Measurements from ENCODE around the gene NFU1. TPM values are rescaled to one million over a fixed set of nuclear protein-coding genes. Genes with fewer than 3 reads are reported as not detected.

Gene NFU1
- total and polyA plus RNA-seq, 2 of the 13 experiments (the other 11 are each of a cell fraction or from before 2014, with no cell fraction given) = 39.1 to 84.0 TPM

DNA sequence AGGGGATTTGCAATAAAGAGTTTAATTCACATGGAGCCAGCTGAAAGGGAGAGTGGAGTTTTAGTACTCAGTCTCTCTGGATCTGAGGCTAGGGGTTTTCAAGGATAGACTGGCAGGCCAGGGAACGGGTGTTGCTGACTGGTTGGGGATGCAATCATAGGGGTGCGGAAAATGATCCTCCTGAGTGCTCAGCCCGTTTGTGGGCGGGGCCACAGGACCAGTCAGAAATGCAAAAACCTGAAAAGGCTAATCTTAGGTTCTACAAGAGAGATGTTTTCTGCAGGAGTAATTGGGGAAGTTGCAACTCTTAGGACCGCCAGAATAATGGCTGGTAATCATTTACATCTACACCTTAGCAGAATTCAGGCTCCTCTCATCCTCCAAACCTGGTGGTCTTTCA lies 2.5 kb downstream of the NFU1 start:
- FAIRE-seq = no peak
- H3K4me1 ChIP-seq (ENCODE audit: insufficient read depth, low read length) = peaks cover 21% of the 10 kb centered on the region
- ChIA-PET CTCF (ENCODE audit: low intra/inter-chr PET ratio, low total read pairs) (no interaction called here), POLR2A (no interaction called here)
- no peak for ATAC-seq
- TF ChIP-seq, protein P1, sequence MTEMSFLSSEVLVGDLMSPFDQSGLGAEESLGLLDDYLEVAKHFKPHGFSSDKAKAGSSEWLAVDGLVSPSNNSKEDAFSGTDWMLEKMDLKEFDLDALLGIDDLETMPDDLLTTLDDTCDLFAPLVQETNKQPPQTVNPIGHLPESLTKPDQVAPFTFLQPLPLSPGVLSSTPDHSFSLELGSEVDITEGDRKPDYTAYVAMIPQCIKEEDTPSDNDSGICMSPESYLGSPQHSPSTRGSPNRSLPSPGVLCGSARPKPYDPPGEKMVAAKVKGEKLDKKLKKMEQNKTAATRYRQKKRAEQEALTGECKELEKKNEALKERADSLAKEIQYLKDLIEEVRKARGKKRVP (CRISPR knock-in tag; IDR thresholded peaks at IDR 0.05) = 0 out of 4 replicates have a peak, but pooled peaks of 1 of the 2 experiments have one; percentile 16
- TF ChIP-seq ZNF44 (CRISPR knock-in tag; IDR thresholded peaks at IDR 0.05) (no peak), ZBTB39 (CRISPR knock-in tag; IDR thresholded peaks at IDR 0.05) (no peak)
- TF ChIP-seq, protein P2, sequence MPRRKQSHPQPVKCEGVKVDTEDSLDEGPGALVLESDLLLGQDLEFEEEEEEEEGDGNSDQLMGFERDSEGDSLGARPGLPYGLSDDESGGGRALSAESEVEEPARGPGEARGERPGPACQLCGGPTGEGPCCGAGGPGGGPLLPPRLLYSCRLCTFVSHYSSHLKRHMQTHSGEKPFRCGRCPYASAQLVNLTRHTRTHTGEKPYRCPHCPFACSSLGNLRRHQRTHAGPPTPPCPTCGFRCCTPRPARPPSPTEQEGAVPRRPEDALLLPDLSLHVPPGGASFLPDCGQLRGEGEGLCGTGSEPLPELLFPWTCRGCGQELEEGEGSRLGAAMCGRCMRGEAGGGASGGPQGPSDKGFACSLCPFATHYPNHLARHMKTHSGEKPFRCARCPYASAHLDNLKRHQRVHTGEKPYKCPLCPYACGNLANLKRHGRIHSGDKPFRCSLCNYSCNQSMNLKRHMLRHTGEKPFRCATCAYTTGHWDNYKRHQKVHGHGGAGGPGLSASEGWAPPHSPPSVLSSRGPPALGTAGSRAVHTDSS (CRISPR knock-in tag; conservative IDR thresholded peaks at IDR 0.05) = no peak
- no TSS peak for BruUV-seq (replicated peaks)
- no peaks in the 10 kb centered on the region for H3K9me3 ChIP-seq (ENCODE audit: low read length)
- in situ Hi-C loops (cut with HindIII; ENCODE audit: extremely low pct_ligation_motif_present, low pct_unique_long_range_greater_than_20kb) = no loop called here
- H3K9ac ChIP-seq (ENCODE audit: insufficient read depth, low read depth, low read length) = no peak overlapping the region
- intact Hi-C loops (cut with micrococcal nuclease; ENCODE audit: unreplicated experiment) = loop anchor here (10.0 kb wide), 1 partner anchor 420 kb away; the partner anchor contains the start of gene ANTXR1
- no peak for DNase-seq (ENCODE audit: low spot score)
- no peak overlapping the region for H3K27ac ChIP-seq (ENCODE audit: extremely low read length, insufficient read depth, low read length)
- H3K36me3 ChIP-seq (replicated peaks in 1 of 2; ENCODE audit: control insufficient read depth in 1 of 2, insufficient read depth in 2 of 2, low read length in 2 of 2) = peaks cover 3 to 11% of the 10 kb centered on the region in 2 experiments; a peak in 3 of 5 replicates
- 92% methylated on average over 5 of the region's 5 CpGs for WGBS (ENCODE audit: low lambda C conversion rate)
- H3K4me2 ChIP-seq (ENCODE audit: low read depth, low read length) = no peak overlapping the region
- no peaks in the 10 kb centered on the region; a peak in 1 of 5 replicates for H3K27me3 ChIP-seq (ENCODE audit: control insufficient read depth in 1 of 2, insufficient read depth in 2 of 2, low read length in 2 of 2)
- no peak overlapping the region for H2AFZ ChIP-seq (ENCODE audit: low read length)
- H3K79me2 ChIP-seq (ENCODE audit: insufficient read depth, low read length) = peaks cover 18% of the 10 kb centered on the region
- H3K4me3 ChIP-seq (replicated peaks in 1 of 3; ENCODE audit: insufficient read depth in 1 of 3, low read depth in 2 of 3, low read length in 3 of 3) = no peak overlapping the region
- no peaks in the 10 kb centered on the region for H4K20me1 ChIP-seq (ENCODE audit: insufficient read depth, low read length)

Measured in HepG2 (cell line).